ENCODE measurements around the gene BBS12. TPM values are rescaled to one million over a fixed set of nuclear protein-coding genes. Genes with fewer than 3 reads are reported as not detected.

The BBS12 gene
- total and polyA plus RNA-seq, 2 donors (not counting 1 experiment from before 2014, with no cell fraction given) = 3.6 to 8.4 TPM

DNA sequence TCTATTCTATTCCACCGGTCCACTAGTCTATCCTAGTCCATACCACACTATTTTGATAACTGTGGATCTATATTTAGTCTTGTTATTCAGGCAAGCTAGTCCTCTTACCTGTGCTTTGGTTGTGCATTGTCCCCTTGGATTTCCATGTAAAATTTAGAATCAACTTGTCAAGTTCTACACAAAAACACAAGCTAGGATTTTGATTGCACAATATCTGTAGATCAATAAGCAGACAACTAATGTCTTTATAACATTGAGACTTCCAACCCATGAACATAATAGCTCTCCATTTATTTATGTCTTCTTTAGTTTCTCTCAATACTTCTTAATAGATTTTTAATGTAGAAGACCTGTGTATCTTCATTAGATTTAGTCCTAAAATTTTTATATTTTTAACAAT is 10.2 kb upstream of the BBS12 start:
- DNase-seq (ENCODE audit: low read depth in 2 of 2) = no peak
- no peak for TF ChIP-seq EZH2 (IDR thresholded peaks at IDR 0.05; ENCODE audit: low read length, missing control alignments)
- TF ChIP-seq, protein P1, sequence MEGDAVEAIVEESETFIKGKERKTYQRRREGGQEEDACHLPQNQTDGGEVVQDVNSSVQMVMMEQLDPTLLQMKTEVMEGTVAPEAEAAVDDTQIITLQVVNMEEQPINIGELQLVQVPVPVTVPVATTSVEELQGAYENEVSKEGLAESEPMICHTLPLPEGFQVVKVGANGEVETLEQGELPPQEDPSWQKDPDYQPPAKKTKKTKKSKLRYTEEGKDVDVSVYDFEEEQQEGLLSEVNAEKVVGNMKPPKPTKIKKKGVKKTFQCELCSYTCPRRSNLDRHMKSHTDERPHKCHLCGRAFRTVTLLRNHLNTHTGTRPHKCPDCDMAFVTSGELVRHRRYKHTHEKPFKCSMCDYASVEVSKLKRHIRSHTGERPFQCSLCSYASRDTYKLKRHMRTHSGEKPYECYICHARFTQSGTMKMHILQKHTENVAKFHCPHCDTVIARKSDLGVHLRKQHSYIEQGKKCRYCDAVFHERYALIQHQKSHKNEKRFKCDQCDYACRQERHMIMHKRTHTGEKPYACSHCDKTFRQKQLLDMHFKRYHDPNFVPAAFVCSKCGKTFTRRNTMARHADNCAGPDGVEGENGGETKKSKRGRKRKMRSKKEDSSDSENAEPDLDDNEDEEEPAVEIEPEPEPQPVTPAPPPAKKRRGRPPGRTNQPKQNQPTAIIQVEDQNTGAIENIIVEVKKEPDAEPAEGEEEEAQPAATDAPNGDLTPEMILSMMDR (conservative IDR thresholded peaks at IDR 0.05 in 1 of 2, IDR thresholded peaks at IDR 0.05 in 1 of 2; ENCODE audit: low read depth in 1 of 2, low read length in 2 of 2) = no peak
- no peaks in the 10 kb centered on the region for H3K36me3 ChIP-seq (ENCODE audit: control insufficient read depth, insufficient read depth, low read length)
- no peaks in the 10 kb centered on the region for H3K27me3 ChIP-seq (ENCODE audit: control insufficient read depth, insufficient read depth, low read length)
- H3K27ac ChIP-seq (ENCODE audit: insufficient read depth, low read length) = no peak overlapping the region
- no peak overlapping the region for H3K9ac ChIP-seq (ENCODE audit: insufficient read depth, low read length)
- H3K79me2 ChIP-seq (ENCODE audit: control insufficient read depth, insufficient read depth, low read length) = no peaks in the 10 kb centered on the region
- no peaks in the 10 kb centered on the region for H3K4me1 ChIP-seq (ENCODE audit: control insufficient read depth, extremely low read depth, insufficient read depth, low read length)
- H3K9me3 ChIP-seq (ENCODE audit: control insufficient read depth, insufficient read depth, low read depth, low read length) = no peaks in the 10 kb centered on the region
- no peak overlapping the region for H3K4me2 ChIP-seq (ENCODE audit: extremely low read depth, insufficient read depth, low read length)
- no peak overlapping the region for H3K4me3 ChIP-seq (replicated peaks in 1 of 4; ENCODE audit: control extremely low read depth in 1 of 4, insufficient read depth in 1 of 4, low read depth in 3 of 4, low read length in 4 of 4)
- no peaks in the 10 kb centered on the region for H4K20me1 ChIP-seq (ENCODE audit: control insufficient read depth, extremely low read depth, insufficient read depth, low read length)
- no peak overlapping the region for H2AFZ ChIP-seq (ENCODE audit: low read length)

DNA sequence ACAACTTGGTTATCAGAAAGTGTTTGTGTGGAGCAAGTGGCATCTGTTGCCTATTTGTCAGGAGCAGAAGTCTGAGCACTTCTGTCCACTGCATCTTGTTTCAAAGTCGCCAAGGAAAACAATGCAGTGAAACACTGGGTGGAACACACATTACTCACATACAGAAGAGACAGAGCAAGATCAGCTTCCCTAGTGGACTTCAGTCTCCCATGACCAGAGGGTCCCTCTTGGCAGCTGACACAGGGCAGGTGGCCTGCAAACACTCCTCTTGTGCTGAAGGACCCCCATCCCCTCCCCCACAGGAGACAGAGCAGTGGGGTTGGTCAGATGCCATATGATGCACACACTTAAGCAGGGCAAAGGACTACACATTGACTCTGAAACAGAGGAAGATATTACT is 3.6 kb upstream of the BBS12 start:
- no peak overlapping the region for H3K4me2 ChIP-seq (ENCODE audit: extremely low read depth, insufficient read depth, low read length)
- DNase-seq (ENCODE audit: low read depth in 2 of 2) = no peak

DNA sequence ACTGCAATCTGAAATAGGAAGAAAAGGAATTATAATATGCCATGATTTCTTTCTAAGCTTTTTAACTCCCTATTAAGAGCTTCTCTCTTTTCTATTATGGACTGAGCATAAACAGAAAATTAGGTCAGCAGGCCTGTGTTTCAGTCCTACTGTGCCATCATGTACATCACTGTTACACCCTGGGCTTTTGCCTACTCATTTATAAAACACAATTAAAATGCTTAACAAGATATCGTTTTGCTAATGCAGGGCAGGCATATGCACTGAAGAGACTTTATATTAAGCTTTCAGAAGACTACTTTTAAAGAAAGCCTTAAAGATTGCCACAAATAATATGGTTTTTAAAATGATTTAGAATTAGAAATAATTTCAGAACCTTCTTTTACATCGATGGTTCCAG is 828 bp upstream of the BBS12 start:
- TF ChIP-seq, protein P1 (conservative IDR thresholded peaks at IDR 0.05 in 1 of 2, IDR thresholded peaks at IDR 0.05 in 1 of 2; ENCODE audit: low read depth in 1 of 2, low read length in 2 of 2) = no peak
- TF ChIP-seq EZH2 (IDR thresholded peaks at IDR 0.05; ENCODE audit: low read length, missing control alignments) = no peak
- H3K27ac ChIP-seq (ENCODE audit: insufficient read depth, low read length) = no peak overlapping the region
- DNase-seq (ENCODE audit: low read depth in 2 of 2) = no peak
- H3K4me3 ChIP-seq (replicated peaks in 1 of 4; ENCODE audit: control extremely low read depth in 1 of 4, insufficient read depth in 1 of 4, low read depth in 3 of 4, low read length in 4 of 4) = peak overlapping the region in 3 of 4 experiments; percentile 46 to 80 (median 51)
- peak overlapping the region; percentile 80 for H2AFZ ChIP-seq (ENCODE audit: low read length)
- H3K4me2 ChIP-seq (ENCODE audit: extremely low read depth, insufficient read depth, low read length) = peak overlapping the region; percentile 79
- H3K9me3 ChIP-seq (ENCODE audit: control insufficient read depth, insufficient read depth, low read depth, low read length) = no peaks in the 10 kb centered on the region
- no peaks in the 10 kb centered on the region for H3K27me3 ChIP-seq (ENCODE audit: control insufficient read depth, insufficient read depth, low read length)
- no peak overlapping the region for H3K9ac ChIP-seq (ENCODE audit: insufficient read depth, low read length)
- no peaks in the 10 kb centered on the region for H3K36me3 ChIP-seq (ENCODE audit: control insufficient read depth, insufficient read depth, low read length)
- H3K79me2 ChIP-seq (ENCODE audit: control insufficient read depth, insufficient read depth, low read length) = no peaks in the 10 kb centered on the region
- no peaks in the 10 kb centered on the region for H4K20me1 ChIP-seq (ENCODE audit: control insufficient read depth, extremely low read depth, insufficient read depth, low read length)
- H3K4me1 ChIP-seq (ENCODE audit: control insufficient read depth, extremely low read depth, insufficient read depth, low read length) = peaks cover 5% of the 10 kb centered on the region

More for the DNA sequence above, 3.6 kb upstream of the BBS12 start:
- H3K79me2 ChIP-seq (ENCODE audit: control insufficient read depth, insufficient read depth, low read length) = no peaks in the 10 kb centered on the region
- H3K9ac ChIP-seq (ENCODE audit: insufficient read depth, low read length) = no peak overlapping the region
- no peak for TF ChIP-seq EZH2 (IDR thresholded peaks at IDR 0.05; ENCODE audit: low read length, missing control alignments)
- TF ChIP-seq, protein P1 (conservative IDR thresholded peaks at IDR 0.05 in 1 of 2, IDR thresholded peaks at IDR 0.05 in 1 of 2; ENCODE audit: low read depth in 1 of 2, low read length in 2 of 2) = no peak
- no peaks in the 10 kb centered on the region for H3K9me3 ChIP-seq (ENCODE audit: control insufficient read depth, insufficient read depth, low read depth, low read length)
- H4K20me1 ChIP-seq (ENCODE audit: control insufficient read depth, extremely low read depth, insufficient read depth, low read length) = no peaks in the 10 kb centered on the region
- H2AFZ ChIP-seq (ENCODE audit: low read length) = no peak overlapping the region
- H3K27ac ChIP-seq (ENCODE audit: insufficient read depth, low read length) = no peak overlapping the region
- no peaks in the 10 kb centered on the region for H3K27me3 ChIP-seq (ENCODE audit: control insufficient read depth, insufficient read depth, low read length)
- no peaks in the 10 kb centered on the region for H3K36me3 ChIP-seq (ENCODE audit: control insufficient read depth, insufficient read depth, low read length)
- peaks cover 5% of the 10 kb centered on the region for H3K4me1 ChIP-seq (ENCODE audit: control insufficient read depth, extremely low read depth, insufficient read depth, low read length)
- H3K4me3 ChIP-seq (replicated peaks in 1 of 4; ENCODE audit: control extremely low read depth in 1 of 4, insufficient read depth in 1 of 4, low read depth in 3 of 4, low read length in 4 of 4) = no peak overlapping the region

Measured in fibroblast of lung (primary cell).